ENCODE results near the gene DTYMK. TPM values are rescaled to one million over a fixed set of nuclear protein-coding genes. Genes with fewer than 3 reads are reported as not detected.
A peak's percentile ranks its signal among the peaks of the same experiment; 100 is the strongest.

DTYMK gene
- total and polyA plus RNA-seq, 10 of the 15 experiments (the other 5 are each of a cell fraction or from before 2014, with no cell fraction given), result 7.0 to 220 (median 59.3) TPM

DNA sequence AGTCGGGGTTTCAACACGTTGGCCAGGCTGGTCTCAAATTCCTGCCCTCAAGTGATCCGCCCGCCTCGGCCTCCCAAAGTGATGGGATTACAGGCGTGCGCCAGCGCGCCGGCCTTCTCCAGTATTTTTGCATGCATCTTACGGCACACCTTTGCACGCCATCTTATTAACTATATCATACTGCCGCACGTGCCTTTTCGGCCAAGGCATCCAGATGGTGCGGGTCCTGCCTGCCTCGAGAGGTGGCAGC lies 14.5 kb upstream of the DTYMK start (continued):
- TF ChIP-seq, protein P1, sequence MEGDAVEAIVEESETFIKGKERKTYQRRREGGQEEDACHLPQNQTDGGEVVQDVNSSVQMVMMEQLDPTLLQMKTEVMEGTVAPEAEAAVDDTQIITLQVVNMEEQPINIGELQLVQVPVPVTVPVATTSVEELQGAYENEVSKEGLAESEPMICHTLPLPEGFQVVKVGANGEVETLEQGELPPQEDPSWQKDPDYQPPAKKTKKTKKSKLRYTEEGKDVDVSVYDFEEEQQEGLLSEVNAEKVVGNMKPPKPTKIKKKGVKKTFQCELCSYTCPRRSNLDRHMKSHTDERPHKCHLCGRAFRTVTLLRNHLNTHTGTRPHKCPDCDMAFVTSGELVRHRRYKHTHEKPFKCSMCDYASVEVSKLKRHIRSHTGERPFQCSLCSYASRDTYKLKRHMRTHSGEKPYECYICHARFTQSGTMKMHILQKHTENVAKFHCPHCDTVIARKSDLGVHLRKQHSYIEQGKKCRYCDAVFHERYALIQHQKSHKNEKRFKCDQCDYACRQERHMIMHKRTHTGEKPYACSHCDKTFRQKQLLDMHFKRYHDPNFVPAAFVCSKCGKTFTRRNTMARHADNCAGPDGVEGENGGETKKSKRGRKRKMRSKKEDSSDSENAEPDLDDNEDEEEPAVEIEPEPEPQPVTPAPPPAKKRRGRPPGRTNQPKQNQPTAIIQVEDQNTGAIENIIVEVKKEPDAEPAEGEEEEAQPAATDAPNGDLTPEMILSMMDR (IDR thresholded peaks at IDR 0.05 in 2 of 3, conservative IDR thresholded peaks at IDR 0.05 in 1 of 3; ENCODE audit: control insufficient read depth in 2 of 3, extremely low read depth in 1 of 3, insufficient read depth in 1 of 3, low read depth in 3 of 3, low read length in 3 of 3), result peak; percentile 33 to 59 (median 57); a peak in 4 of 6 replicates
- TF ChIP-seq SMAD1 (IDR thresholded peaks at IDR 0.05; ENCODE audit: low read depth, partially characterized antibody), result no peak
- TF ChIP-seq RFX5 (IDR thresholded peaks at IDR 0.05; ENCODE audit: low read depth, low read length), result no peak
- TF ChIP-seq ATF7 (IDR thresholded peaks at IDR 0.05; ENCODE audit: low read depth), result no peak
- no peak for TF ChIP-seq RELA (IDR thresholded peaks at IDR 0.05; ENCODE audit: borderline replicate concordance, partially characterized antibody)
- TF ChIP-seq YY1 (IDR thresholded peaks at IDR 0.05; ENCODE audit: low read depth, low read length), result peak; percentile 79
- 0 out of 2 replicates have a peak, but pooled peaks have one; percentile 29 for TF ChIP-seq HDAC2 (IDR thresholded peaks at IDR 0.05)
- TF ChIP-seq SUZ12 (IDR thresholded peaks at IDR 0.05; ENCODE audit: unreplicated experiment), result no peak
- no peak for TF ChIP-seq FOS (IDR thresholded peaks at IDR 0.05; ENCODE audit: borderline replicate concordance, extremely low read depth, insufficient read length)
- no peak for TF ChIP-seq IKZF2 (IDR thresholded peaks at IDR 0.05)
- TF ChIP-seq CREM (IDR thresholded peaks at IDR 0.05; ENCODE audit: low read depth), result no peak
- no peak; the same call in 1 of the 2 replicates for TF ChIP-seq SMC3 (IDR thresholded peaks at IDR 0.05; ENCODE audit: borderline replicate concordance, low read length)
- no peak for TF ChIP-seq SREBF2 (IDR thresholded peaks at IDR 0.05; ENCODE audit: low read length)
- TF ChIP-seq, protein P2, sequence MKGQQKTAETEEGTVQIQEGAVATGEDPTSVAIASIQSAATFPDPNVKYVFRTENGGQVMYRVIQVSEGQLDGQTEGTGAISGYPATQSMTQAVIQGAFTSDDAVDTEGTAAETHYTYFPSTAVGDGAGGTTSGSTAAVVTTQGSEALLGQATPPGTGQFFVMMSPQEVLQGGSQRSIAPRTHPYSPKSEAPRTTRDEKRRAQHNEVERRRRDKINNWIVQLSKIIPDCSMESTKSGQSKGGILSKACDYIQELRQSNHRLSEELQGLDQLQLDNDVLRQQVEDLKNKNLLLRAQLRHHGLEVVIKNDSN (IDR thresholded peaks at IDR 0.05; ENCODE audit: borderline replicate concordance, extremely low read length, insufficient read depth, low read depth, low read length), result peak; percentile 34
- no peak for TF ChIP-seq RAD51 (IDR thresholded peaks at IDR 0.05)
- TF ChIP-seq EED (IDR thresholded peaks at IDR 0.05; ENCODE audit: low read depth), result 0 out of 2 replicates have a peak, but pooled peaks have one; percentile 19
- no peak for TF ChIP-seq RBBP5 (conservative IDR thresholded peaks at IDR 0.05)
- 0 out of 2 replicates have a peak, but pooled peaks have one; percentile 57 for TF ChIP-seq NBN (IDR thresholded peaks at IDR 0.05)
- TF ChIP-seq SRF (IDR thresholded peaks at IDR 0.05; ENCODE audit: low read depth in 2 of 2, low read length in 2 of 2), result no peak

Measured in GM12878 (cell line).